PC-9 (cell line): ENCODE results near the gene MEPE. TPM values are rescaled to one million over a fixed set of nuclear protein-coding genes. Genes with fewer than 3 reads are reported as not detected.
A peak's percentile ranks its signal among the peaks of the same experiment; 100 is the strongest.

Source experiments
- BruUV-seq: library from RNA; stranded (reverse); fragments of 400-500 nt; replicated peaks from 2 replicates; lab custom pipeline; 2021; lab: Mats Ljungman, UMichigan
- CTCF ChIA-PET: fragments of 300-600 bp; sonication (Branson Sonifier 250); formaldehyde crosslinking; loops from one replicate; lab custom pipeline; 2022; ENCODE audit warnings: antibody characterized with exemption; lab: Charles Lee
- POLR2A ChIA-PET: fragments of 300-600 bp; sonication (Branson Sonifier 250); formaldehyde crosslinking; loops from one replicate; lab custom pipeline; 2022; ENCODE audit warnings: antibody characterized with exemption; ENCODE audit not compliant: unreplicated experiment; lab: Charles Lee
- DNase-seq, 2 experiments: peaks; one replicate each; pipeline versions ENCODE4 v3.0.0 to v3.0.0-alpha.2; 2015 to 2022; ENCODE audit warnings: mixed read lengths in 1 of 2
- H2AFZ ChIP-seq: fragments of 200-600 bp; sonication (generic); 2 replicates; pipeline ENCODE4 v1.8.1; 2017; ENCODE audit warnings: antibody characterized with exemption
- H3F3A ChIP-seq: fragments of 200-600 bp; sonication (generic); 2 replicates; pipeline ENCODE4 v1.8.1; 2017; ENCODE audit warnings: antibody characterized with exemption, mild to moderate bottlenecking, low read depth; ENCODE audit not compliant: insufficient read depth
- H3K27ac ChIP-seq: fragments of 200-600 bp; sonication (generic); 2 replicates; pipeline ENCODE4 v1.6.1; 2016; ENCODE audit warnings: mixed run types
- H3K27me3 ChIP-seq: fragments of 200-600 bp; sonication (generic); 2 replicates; pipeline ENCODE4 v1.6.1; 2016; ENCODE audit warnings: low read depth, mixed run types; ENCODE audit not compliant: insufficient read depth
- H3K36me3 ChIP-seq: fragments of 200-600 bp; sonication (generic); 2 replicates; pipeline ENCODE4 v1.6.1; 2016; ENCODE audit warnings: low read depth, mixed run types
- H3K4me1 ChIP-seq: fragments of 200-600 bp; sonication (generic); replicated peaks from 2 replicates; pipeline ENCODE4 v1.6.1; 2016; ENCODE audit warnings: mixed run types; ENCODE audit not compliant: insufficient read depth
- H3K4me2 ChIP-seq: fragments of 200-600 bp; sonication (generic); 2 replicates; pipeline ENCODE4 v1.6.1; 2017; ENCODE audit warnings: mixed run types
- H3K4me3 ChIP-seq: fragments of 200-600 bp; sonication (generic); 2 replicates; pipeline ENCODE4 v1.6.1; 2016; ENCODE audit warnings: mixed run types
- H3K79me2 ChIP-seq: fragments of 200-600 bp; sonication (generic); 2 replicates; pipeline ENCODE4 v1.6.1; 2017; ENCODE audit warnings: low read depth, mixed run types
- H3K9me2 ChIP-seq: fragments of 200-600 bp; sonication (generic); 2 replicates; pipeline ENCODE4 v1.8.1; 2017; ENCODE audit warnings: mild to moderate bottlenecking; ENCODE audit not compliant: insufficient read depth
- H3K9me3 ChIP-seq: fragments of 200-600 bp; sonication (generic); 2 replicates; pipeline ENCODE4 v1.8.1; 2016; ENCODE audit warnings: low read depth; ENCODE audit not compliant: insufficient read depth
- H4K20me1 ChIP-seq: fragments of 200-600 bp; sonication (generic); 2 replicates; pipeline ENCODE4 v1.8.1; 2017; ENCODE audit not compliant: insufficient read depth
- CTCF ChIP-seq: fragments of 200-600 bp; sonication (generic); conservative IDR thresholded peaks from 2 replicates; pipeline ENCODE4 v1.6.1; 2017; ENCODE audit warnings: mixed run types, antibody characterized with exemption, mild to moderate bottlenecking, moderate library complexity
- EZH2 ChIP-seq: fragments of 200-600 bp; sonication (generic); IDR thresholded peaks from 2 replicates; pipeline ENCODE4 v1.8.0; 2017; ENCODE audit warnings: antibody characterized with exemption, low read depth
- intact Hi-C: fragments of 100-400 bp; cut with micrococcal nuclease; formaldehyde crosslinking; loops from one replicate; pipeline ENCODE4 v1.10.0; 2022; ENCODE audit not compliant: unreplicated experiment
- total RNA-seq: library from RNA; stranded (reverse); gene quantifications from 2 replicates; pipeline ENCODE4 v1.2.3, GENCODE V29; 2021

MEPE gene
- total RNA-seq, 1 experiment from 2014 or later, result not detected

- POLR2A ChIA-PET, result no interaction called here
- H3K4me1 ChIP-seq, result peaks cover 10% of the 10 kb centered on the region
- no peaks in the 10 kb centered on the region for H3K27me3 ChIP-seq
- peak in 1 of 2 experiments; percentile 41 for DNase-seq
- H3K79me2 ChIP-seq, result no peaks in the 10 kb centered on the region
- intact Hi-C loops, result loop anchor here (1.0 kb wide), 3 partner anchors 120 to 359 kb away; no protein-coding TSS in a partner anchor
- no TSS peak for BruUV-seq
- peak overlapping the region; percentile 36; the same call in 1 of the 2 replicates for H3K4me2 ChIP-seq
- H3F3A ChIP-seq, result no peaks in the 10 kb centered on the region
- no peak overlapping the region for H3K4me3 ChIP-seq
- 0 out of 2 replicates have a peak overlapping the region, but pooled peaks have one; percentile 52 for H2AFZ ChIP-seq
- no peaks in the 10 kb centered on the region for H3K9me2 ChIP-seq
- H4K20me1 ChIP-seq, result no peaks in the 10 kb centered on the region
- CTCF ChIA-PET, result interaction anchor here (0.6 to 2.6 kb wide), 10 partner anchors 49 to 359 kb away, joined by 3 to 21 read pairs (median 4); no protein-coding TSS in a partner anchor
- TF ChIP-seq CTCF, result peak; percentile 59
- no peak for TF ChIP-seq EZH2
- peak overlapping the region; percentile 50 for H3K27ac ChIP-seq
- H3K9me3 ChIP-seq, result no peaks in the 10 kb centered on the region
- H3K36me3 ChIP-seq, result no peaks in the 10 kb centered on the region
Observed at GRCh38 chr4:87853108-87853507, 20.3 kb downstream of the MEPE start.

GRCh38 chr4:87853891-87854290, 21.1 kb downstream of the MEPE start:
- Histone ChIP-seq H3K27me3 (no peaks in the 10 kb centered on the region), H3K27ac (no peak overlapping the region), H2AFZ (no peak overlapping the region), H3K4me2 (peak overlapping the region; percentile 36; the same call in 1 of the 2 replicates), H3K79me2 (no peaks in the 10 kb centered on the region), H3K36me3 (no peaks in the 10 kb centered on the region), H4K20me1 (no peaks in the 10 kb centered on the region), H3K4me3 (no peak overlapping the region), H3F3A (no peaks in the 10 kb centered on the region), H3K9me2 (no peaks in the 10 kb centered on the region), H3K4me1 (peaks cover 10% of the 10 kb centered on the region), H3K9me3 (no peaks in the 10 kb centered on the region)
- intact Hi-C loops, result loop anchor here (1.0 kb wide), 3 partner anchors 119 to 358 kb away; no protein-coding TSS in a partner anchor
- no TSS peak for BruUV-seq
- ChIA-PET CTCF (interaction anchor here (0.7 kb wide), 1 partner anchor 59 kb away, joined by 3 read pairs; no protein-coding TSS in a partner anchor), POLR2A (no interaction called here)
- no peak for DNase-seq
- TF ChIP-seq CTCF, result no peak
- no peak for TF ChIP-seq EZH2

- BruUV-seq, result no TSS peak
- no peaks in the 10 kb centered on the region for H3K79me2 ChIP-seq
- H3K9me3 ChIP-seq, result no peaks in the 10 kb centered on the region
- no peak overlapping the region for H2AFZ ChIP-seq
- H3K4me3 ChIP-seq, result no peak overlapping the region
- intact Hi-C loops, result loop anchor here (5.0 kb wide), 1 partner anchor 662 kb away; no protein-coding TSS in a partner anchor
- H3K4me2 ChIP-seq, result no peak overlapping the region
- no peaks in the 10 kb centered on the region for H3K9me2 ChIP-seq
- CTCF ChIA-PET, result no interaction called here
- H3F3A ChIP-seq, result no peaks in the 10 kb centered on the region
- POLR2A ChIA-PET, result interaction anchor here (0.6 kb wide), 1 partner anchor 90 kb away, joined by 3 read pairs; no protein-coding TSS in a partner anchor
- no peaks in the 10 kb centered on the region for H3K36me3 ChIP-seq
- no peaks in the 10 kb centered on the region for H3K27me3 ChIP-seq
- no peak overlapping the region for H3K27ac ChIP-seq
- no peaks in the 10 kb centered on the region for H4K20me1 ChIP-seq
- peaks cover 10% of the 10 kb centered on the region for H3K4me1 ChIP-seq
- no peak for DNase-seq
- TF ChIP-seq CTCF, result no peak
- no peak for TF ChIP-seq EZH2
Observed at GRCh38 chr4:87855559-87855958, 22.8 kb downstream of the MEPE start.
